Osteocyte (in vitro differentiated cells): ENCODE data around the gene SNRPF. TPM values are rescaled to one million over a fixed set of nuclear protein-coding genes. Genes with fewer than 3 reads are reported as not detected.
A peak's percentile ranks its signal among the peaks of the same experiment; 100 is the strongest.
"Not testable (repeated sequence)": the region's sequence is repeated elsewhere in the genome, so short reads cannot be mapped to it uniquely, and the experiment has no call there.

Experiments used
- DNase-seq: peaks from one replicate; pipeline ENCODE4 v3.0.0; 2021; ENCODE audit warnings: mixed read lengths; ENCODE audit not compliant: unreplicated experiment; ENCODE audit errors: extremely low spot score
- H3K27ac Mint-ChIP-seq: one replicate; pipeline ENCODE4 v1.8.0; 2021; ENCODE audit warnings: mild to moderate bottlenecking, mixed read lengths; ENCODE audit not compliant: unreplicated experiment
- H3K27me3 Mint-ChIP-seq: one replicate; pipeline ENCODE4 v1.8.0; 2021; ENCODE audit warnings: mixed read lengths; ENCODE audit not compliant: unreplicated experiment
- H3K36me3 Mint-ChIP-seq: one replicate; pipeline ENCODE4 v1.8.0; 2021; ENCODE audit warnings: mixed read lengths; ENCODE audit not compliant: unreplicated experiment
- H3K4me1 Mint-ChIP-seq: one replicate; pipeline ENCODE4 v1.8.0; 2021; ENCODE audit warnings: mixed read lengths; ENCODE audit not compliant: unreplicated experiment
- H3K4me3 Mint-ChIP-seq: one replicate; pipeline ENCODE4 v1.8.0; 2021; ENCODE audit warnings: mild to moderate bottlenecking, moderate library complexity, mixed read lengths; ENCODE audit not compliant: unreplicated experiment
- H3K9me3 Mint-ChIP-seq: one replicate; pipeline ENCODE4 v1.8.0; 2021; ENCODE audit warnings: mixed read lengths; ENCODE audit not compliant: unreplicated experiment
- total RNA-seq: library from RNA; stranded (reverse); gene quantifications from 2 replicates; pipeline ENCODE4 v1.2.1, GENCODE V29; 2021
- TF ChIP-seq, protein P1 (sequence below): fragments of 200-600 bp; sonication (generic); IDR thresholded peaks from 2 replicates; pipeline ENCODE4 v1.5.0; 2021; ENCODE audit warnings: antibody characterized with exemption, mild to moderate bottlenecking, moderate library complexity

The SNRPF gene
- total RNA-seq, 1 donor from 2014 or later = 18.1 TPM

DNA sequence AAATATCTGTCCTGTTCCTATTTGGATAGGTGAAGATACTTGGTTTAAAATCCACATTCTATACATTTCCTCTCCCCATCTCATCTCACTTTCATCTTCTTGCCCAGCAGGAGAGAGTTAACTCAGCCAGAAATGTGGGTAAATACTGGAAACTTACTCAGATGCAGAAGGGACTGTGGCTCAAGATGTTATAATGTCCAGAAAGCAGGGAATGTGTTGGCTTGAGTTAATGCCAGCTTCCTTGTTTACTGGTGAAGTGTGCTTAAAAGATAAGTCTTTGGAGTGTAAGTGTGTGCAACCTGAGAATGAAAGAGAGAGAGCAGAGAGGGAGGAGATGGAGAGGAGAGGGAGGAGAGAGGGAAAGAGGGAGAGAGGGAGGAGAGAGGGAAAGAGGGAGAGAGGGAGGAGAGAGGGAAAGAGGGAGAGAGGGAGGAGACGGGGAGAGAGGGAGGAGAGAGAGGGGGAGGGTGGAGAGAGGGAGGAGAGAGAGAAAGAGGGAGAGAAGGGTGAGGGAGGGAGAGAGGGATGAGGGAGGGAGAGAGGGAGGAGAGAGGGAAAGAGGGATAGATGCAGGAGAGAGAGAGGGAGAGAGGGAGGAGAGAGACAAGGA is 22.0 kb upstream of the SNRPF start:
- Mint-ChIP-seq H3K4me1 (peaks cover 8% of the 10 kb centered on the region), H3K36me3 (no peaks in the 10 kb centered on the region), H3K27ac (no peak overlapping the region), H3K9me3 (no peaks in the 10 kb centered on the region), H3K27me3 (peaks cover 43% of the 10 kb centered on the region), H3K4me3 (no peak overlapping the region)
- DNase-seq = no peak
- TF ChIP-seq, protein P1, sequence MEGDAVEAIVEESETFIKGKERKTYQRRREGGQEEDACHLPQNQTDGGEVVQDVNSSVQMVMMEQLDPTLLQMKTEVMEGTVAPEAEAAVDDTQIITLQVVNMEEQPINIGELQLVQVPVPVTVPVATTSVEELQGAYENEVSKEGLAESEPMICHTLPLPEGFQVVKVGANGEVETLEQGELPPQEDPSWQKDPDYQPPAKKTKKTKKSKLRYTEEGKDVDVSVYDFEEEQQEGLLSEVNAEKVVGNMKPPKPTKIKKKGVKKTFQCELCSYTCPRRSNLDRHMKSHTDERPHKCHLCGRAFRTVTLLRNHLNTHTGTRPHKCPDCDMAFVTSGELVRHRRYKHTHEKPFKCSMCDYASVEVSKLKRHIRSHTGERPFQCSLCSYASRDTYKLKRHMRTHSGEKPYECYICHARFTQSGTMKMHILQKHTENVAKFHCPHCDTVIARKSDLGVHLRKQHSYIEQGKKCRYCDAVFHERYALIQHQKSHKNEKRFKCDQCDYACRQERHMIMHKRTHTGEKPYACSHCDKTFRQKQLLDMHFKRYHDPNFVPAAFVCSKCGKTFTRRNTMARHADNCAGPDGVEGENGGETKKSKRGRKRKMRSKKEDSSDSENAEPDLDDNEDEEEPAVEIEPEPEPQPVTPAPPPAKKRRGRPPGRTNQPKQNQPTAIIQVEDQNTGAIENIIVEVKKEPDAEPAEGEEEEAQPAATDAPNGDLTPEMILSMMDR = no peak

DNA sequence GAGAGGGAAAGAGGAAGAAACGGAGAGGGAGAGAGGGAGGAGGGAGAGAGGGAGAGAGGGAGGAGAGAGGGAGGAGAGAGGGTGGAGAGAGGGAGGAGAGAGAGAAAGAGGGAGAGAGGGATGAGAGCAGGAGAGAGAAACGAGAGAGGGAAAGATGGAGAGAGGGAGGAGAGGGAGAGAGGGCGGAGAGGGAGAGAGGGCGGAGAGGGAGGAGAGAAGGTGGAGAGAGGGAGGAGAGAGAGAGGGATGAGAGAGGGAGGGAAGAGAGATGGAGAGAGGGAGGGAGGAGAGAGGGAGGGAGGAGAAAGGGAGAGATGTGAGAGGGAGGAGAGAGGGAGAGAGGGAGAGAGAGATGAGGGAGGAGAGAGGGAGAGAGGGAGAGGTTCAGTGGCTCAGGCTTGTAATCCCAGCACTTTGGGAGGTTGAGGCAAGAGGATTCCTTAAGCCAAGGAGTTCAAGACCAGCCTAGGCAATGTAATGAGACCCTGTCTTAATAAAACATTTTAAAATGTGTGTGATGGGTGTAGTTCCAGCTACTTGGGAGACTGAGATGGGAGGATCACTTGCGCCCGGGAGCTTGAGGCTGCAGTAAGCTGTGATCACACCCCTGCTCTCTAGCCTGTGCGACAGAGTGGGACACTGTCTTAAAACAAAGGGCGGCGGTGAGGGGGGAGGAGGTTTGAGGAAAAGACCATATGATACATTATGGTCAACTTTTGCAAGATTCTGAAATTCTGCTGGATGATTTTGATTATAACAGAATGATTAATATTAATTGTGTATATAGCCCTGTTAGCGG is 21.3 kb upstream of the SNRPF start:
- TF ChIP-seq, protein P1 = no peak
- Mint-ChIP-seq H3K27ac (no peak overlapping the region), H3K4me1 (peaks cover 8% of the 10 kb centered on the region), H3K9me3 (no peaks in the 10 kb centered on the region), H3K27me3 (peaks cover 38% of the 10 kb centered on the region), H3K36me3 (no peaks in the 10 kb centered on the region), H3K4me3 (no peak overlapping the region)
- DNase-seq = no peak

DNA sequence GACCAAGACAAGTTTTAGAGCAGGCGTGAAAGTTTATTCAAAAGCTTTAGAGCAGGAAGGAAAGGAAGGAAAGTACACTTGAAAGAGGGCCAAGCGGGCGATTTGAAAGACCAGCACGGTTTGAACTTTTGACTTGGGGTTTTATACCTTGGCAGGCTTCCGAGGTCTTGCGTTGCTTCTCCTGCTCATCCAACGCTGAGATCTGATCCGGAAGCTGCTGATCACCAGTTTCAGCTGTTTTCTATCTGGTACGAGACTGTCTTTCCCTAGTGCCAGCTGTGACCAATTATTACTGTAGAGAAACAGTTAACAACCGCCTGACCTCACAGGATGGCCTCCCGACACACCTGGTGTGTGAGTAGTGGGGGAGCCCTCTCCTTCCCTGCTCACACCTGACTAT is 20.6 kb upstream of the SNRPF start:
- Mint-ChIP-seq H3K4me1 (peaks cover 8% of the 10 kb centered on the region), H3K4me3 (no peak overlapping the region), H3K27me3 (peaks cover 41% of the 10 kb centered on the region), H3K36me3 (no peaks in the 10 kb centered on the region), H3K27ac (no peak overlapping the region), H3K9me3 (no peaks in the 10 kb centered on the region)
- TF ChIP-seq, protein P1 = no peak
- no peak for DNase-seq

DNA sequence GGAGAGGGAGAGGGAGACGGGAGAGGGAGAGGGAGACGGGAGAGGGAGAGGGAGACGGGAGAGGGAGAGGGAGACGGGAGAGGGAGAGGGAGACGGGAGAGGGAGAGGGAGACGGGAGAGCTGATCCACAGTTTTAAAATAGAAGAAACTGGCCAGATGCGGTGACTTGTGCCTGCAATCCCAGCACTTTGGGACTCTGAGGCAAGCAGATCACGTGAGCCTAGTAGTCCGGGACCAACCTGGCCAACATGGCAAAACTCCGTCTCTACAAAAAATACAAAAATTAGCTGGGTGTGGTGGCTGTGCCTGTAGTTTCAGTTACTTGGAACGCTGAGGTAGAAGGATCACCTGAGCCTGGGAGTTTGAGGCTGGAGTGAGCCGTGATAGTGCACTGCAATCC is 16.3 kb upstream of the SNRPF start:
- DNase-seq, H3K27ac Mint-ChIP-seq, H3K4me1 Mint-ChIP-seq, H3K4me3 Mint-ChIP-seq, H3K36me3 Mint-ChIP-seq, H3K9me3 Mint-ChIP-seq: not testable (repeated sequence)
- peaks cover 33% of the 10 kb centered on the region for H3K27me3 Mint-ChIP-seq

DNA sequence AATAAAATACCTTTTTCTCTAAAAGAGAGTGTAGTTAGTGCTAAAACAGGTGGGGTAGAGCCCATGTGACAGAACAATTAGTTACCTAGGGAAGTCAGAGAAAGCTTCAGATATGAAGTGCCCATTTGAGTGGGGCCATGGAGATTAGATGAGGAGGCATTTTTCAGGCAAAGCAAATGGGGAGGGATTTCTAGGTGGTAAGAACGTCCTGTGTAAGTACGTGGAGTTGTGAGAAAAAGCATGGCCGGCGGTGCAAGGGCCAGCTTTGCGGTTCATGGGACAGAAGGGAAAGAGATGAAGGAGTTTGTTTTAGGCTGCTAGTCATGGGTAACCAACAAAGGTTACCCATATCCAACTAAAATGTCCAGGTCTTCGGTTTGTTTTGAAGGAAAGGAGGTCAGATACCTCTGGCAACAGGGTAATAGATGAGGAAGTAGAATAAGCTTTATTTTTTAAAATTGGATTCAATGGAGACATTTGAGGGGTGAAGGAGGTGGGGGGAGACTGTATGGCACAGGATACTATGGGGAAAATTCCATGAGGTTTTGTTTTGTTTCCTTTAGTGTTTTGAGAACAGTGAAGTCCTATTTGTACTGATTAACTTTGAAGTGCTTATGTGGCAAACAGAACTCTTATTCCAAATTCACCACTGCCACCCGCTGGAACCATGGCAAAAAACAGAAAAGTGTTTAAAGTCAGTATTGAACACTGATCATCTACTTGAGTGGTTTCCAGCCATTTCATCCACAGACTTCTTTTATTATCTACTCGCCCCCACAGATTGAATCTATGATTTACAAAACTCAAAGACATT is 10.0 kb upstream of the SNRPF start:
- peaks cover 4% of the 10 kb centered on the region for H3K4me1 Mint-ChIP-seq
- TF ChIP-seq, protein P1 = peak; percentile 63
- H3K27ac Mint-ChIP-seq = no peak overlapping the region
- H3K27me3 Mint-ChIP-seq = peaks cover 36% of the 10 kb centered on the region
- H3K4me3 Mint-ChIP-seq = no peak overlapping the region
- H3K36me3 Mint-ChIP-seq = no peaks in the 10 kb centered on the region
- DNase-seq = no peak
- H3K9me3 Mint-ChIP-seq = no peaks in the 10 kb centered on the region
